GM23338 (cell line): Measurements from ENCODE around the gene TMEM63C.

Source experiments
- CREB1 ChIP-seq: fragments of 250-450 bp; sonication (Bioruptor Pico); IDR thresholded peaks from 2 replicates; pipeline ENCODE4 v1.5.0; 2020; ENCODE audit warnings: low read depth, mild to moderate bottlenecking, moderate library complexity
- CTCF ChIP-seq, 2 experiments: fragments of 200-600 bp in 1 of 2; sonication (generic) in 1 of 2; conservative IDR thresholded peaks; 2 replicates each; pipeline versions ENCODE4 v1.5.1 to v1.6.1; 2016 to 2017; ENCODE audit warnings: antibody characterized with exemption in 2 of 2, low read depth in 2 of 2, mild to moderate bottlenecking in 2 of 2, moderate library complexity in 1 of 2
- EZH2 ChIP-seq: fragments of 200-600 bp; sonication (generic); IDR thresholded peaks from one replicate; pipeline ENCODE4 v1.8.0; 2017; ENCODE audit warnings: antibody characterized with exemption, mild to moderate bottlenecking, low read depth; ENCODE audit not compliant: unreplicated experiment
- EZH2phosphoT487 ChIP-seq: fragments of 200-600 bp; sonication (generic); IDR thresholded peaks from one replicate; pipeline ENCODE4 v1.8.1; 2018; ENCODE audit warnings: antibody characterized with exemption; ENCODE audit not compliant: unreplicated experiment
- JUNB ChIP-seq: IDR thresholded peaks from one replicate; pipeline ENCODE4 v1.6.1; 2016; ENCODE audit warnings: antibody characterized with exemption; ENCODE audit not compliant: unreplicated experiment
- POLR2AphosphoS5 ChIP-seq: IDR thresholded peaks from 2 replicates; pipeline ENCODE4 v1.6.1; 2016; ENCODE audit warnings: antibody characterized with exemption, low read depth
- TF ChIP-seq, protein P1 (sequence below): IDR thresholded peaks from 2 replicates; pipeline ENCODE4 v1.6.1; 2016; ENCODE audit warnings: antibody characterized with exemption

DNA sequence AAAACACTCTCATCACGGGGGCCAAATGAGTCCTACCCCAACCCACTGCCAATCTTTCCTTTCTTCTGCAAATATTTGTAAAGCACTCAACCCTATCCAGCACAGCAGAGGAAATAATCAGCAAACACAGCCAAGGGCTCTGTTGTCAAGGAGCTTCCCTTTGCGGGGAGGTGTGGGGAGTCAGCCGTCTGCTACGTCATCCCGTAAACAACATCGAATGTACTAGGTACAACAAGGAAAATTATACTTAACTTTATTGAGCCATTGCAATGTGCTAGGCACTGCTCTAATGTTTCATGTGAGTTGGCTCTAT lies 22.8 kb downstream of the TMEM63C start:
- no peak for TF ChIP-seq CTCF (conservative IDR thresholded peaks at IDR 0.05; ENCODE audit: low read depth in 2 of 2)
- TF ChIP-seq CREB1 (CRISPR knock-in tag): no peak
- TF ChIP-seq, protein P1, sequence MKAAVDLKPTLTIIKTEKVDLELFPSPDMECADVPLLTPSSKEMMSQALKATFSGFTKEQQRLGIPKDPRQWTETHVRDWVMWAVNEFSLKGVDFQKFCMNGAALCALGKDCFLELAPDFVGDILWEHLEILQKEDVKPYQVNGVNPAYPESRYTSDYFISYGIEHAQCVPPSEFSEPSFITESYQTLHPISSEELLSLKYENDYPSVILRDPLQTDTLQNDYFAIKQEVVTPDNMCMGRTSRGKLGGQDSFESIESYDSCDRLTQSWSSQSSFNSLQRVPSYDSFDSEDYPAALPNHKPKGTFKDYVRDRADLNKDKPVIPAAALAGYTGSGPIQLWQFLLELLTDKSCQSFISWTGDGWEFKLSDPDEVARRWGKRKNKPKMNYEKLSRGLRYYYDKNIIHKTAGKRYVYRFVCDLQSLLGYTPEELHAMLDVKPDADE: no peak
- TF ChIP-seq JUNB: no peak
- no peak for TF ChIP-seq POLR2AphosphoS5
- no peak for TF ChIP-seq EZH2
- TF ChIP-seq EZH2phosphoT487: no peak
